GM18505 (cell line): ENCODE measurements around the gene KCNJ6.

Experiments used
- ATAC-seq: cut with Tn5 transposase; IDR thresholded peaks from one replicate; pipeline ENCODE4 v1.9.1; 2021; ENCODE audit not compliant: unreplicated experiment
- POLR2A ChIP-seq: IDR thresholded peaks from 4 replicates; pipeline ENCODE4 v1.6.1; 2011; ENCODE audit warnings: borderline replicate concordance; ENCODE audit not compliant: insufficient read depth, insufficient read length; ENCODE audit errors: extremely low read depth

Gene KCNJ6

DNA sequence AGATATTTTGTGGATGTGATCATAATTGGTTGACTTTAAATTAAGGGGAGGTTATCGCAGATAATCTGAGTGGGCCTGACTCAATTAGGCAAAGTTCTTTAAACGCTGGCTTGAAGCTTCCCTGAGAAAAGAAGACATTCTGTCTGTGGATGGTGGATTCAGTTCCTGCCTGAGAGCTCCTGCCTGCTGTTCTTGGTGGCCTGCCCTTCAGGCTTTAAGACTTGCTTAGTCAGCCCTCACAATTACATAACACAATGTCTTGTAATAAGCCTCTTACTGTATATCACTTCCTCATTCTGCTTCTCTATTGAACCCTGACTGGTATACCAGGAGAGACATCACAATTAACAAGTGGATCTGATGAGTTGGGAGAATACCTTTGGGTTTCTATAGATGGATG is 50.2 kb downstream of the KCNJ6 start:
- no peak for TF ChIP-seq POLR2A
- ATAC-seq, result peak; percentile 73

DNA sequence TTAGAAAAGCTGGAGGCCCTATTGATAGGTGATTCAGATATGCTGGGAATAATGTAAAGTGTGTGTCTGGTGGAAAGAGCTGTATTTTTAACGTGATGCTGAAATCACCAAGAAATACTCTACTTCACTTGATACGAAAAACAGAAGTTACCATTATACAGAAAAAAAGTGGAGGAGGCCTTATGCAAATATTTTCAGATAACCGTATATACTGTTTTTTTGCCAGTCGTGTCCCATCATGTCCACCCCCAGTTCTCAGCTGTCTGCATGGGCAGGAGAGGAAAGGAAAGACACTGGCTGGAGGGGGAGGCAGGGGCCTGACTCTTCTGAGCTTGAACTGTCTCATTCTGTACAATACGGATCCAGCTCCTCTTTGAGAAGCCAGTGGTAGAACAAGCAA is 51.1 kb downstream of the KCNJ6 start:
- no peak for TF ChIP-seq POLR2A
- no peak for ATAC-seq

DNA sequence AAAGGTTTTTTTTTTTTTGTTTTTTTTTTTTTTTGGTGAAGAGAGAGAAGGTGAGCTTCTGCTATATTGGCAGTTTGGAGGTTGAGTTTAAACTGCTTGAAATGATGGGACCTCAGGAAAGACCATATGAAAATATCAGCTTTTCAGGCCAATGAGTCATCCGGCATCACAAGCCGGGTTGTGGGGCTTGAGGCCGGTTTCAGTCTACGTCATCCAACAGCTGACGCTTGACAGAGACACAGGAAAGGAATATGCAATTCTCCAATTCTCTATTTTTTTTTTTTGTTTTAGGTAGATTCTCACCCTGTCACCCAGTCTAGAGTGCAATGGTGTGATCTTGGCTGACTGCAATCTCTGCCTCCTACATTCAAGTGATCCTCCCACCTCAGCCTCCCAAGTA is 52.4 kb downstream of the KCNJ6 start:
- ATAC-seq, result no peak

DNA sequence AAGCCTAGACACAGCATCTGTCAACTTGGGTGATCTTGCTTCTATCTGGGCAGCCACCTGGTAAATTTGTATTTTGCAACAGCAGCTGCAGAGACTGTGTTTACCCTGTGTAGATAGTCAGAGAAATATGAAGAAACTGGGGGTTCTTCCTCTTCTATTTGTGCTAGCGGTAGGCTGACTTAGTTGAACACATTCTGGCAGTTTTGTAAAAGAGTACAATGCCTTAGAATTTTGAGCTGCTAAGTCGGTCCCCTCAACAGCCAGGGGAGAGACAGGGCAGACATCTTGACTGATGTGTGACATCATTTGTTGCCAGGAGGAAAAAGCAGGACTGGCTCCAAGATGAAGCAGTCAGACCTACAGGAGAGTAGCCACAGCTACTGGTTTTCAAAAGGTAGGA is 53.7 kb downstream of the KCNJ6 start:
- no peak for ATAC-seq
- no peak for TF ChIP-seq POLR2A

More for the DNA sequence above, 52.4 kb downstream of the KCNJ6 start:
- no peak for TF ChIP-seq POLR2A

DNA sequence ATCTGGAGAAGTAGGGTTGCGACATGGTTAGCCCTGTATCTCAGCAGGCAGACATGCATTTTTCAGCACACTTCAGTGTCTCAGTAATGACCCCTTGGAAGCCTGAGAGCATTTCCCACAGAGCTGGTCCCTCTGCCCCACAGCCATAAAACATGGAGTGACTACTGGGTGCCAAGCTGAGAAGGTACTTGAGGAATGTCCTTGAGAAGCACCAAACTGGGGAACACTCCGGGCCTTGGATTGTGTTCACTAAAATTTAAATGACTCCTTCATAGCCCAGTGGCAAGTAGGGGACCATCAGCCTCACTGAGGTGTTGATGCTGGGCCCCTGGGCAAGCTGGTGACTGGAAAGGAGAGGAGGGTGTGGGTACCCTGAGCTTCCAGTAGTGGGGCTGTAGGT is 54.7 kb downstream of the KCNJ6 start:
- no peak for ATAC-seq
- no peak for TF ChIP-seq POLR2A

DNA sequence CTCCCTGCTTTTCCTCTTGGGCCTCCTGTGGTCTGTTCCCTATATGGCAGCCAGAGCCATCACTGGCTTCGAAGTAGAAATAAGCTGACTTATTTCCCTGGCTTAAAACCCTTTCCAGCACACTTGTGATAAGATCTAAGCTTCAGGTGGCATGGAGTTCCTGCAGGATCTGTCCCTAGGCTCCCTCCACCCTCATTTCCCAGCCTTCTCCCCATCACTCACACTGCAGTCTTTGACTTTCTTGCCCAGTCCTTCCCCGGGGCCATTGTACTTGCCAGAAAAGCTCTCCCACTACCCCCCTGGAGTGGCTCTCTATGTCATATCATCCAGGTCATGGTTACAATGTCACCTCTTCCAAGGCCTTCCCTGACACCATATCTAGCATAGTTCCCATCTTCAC is 55.8 kb downstream of the KCNJ6 start:
- ATAC-seq, result no peak

DNA sequence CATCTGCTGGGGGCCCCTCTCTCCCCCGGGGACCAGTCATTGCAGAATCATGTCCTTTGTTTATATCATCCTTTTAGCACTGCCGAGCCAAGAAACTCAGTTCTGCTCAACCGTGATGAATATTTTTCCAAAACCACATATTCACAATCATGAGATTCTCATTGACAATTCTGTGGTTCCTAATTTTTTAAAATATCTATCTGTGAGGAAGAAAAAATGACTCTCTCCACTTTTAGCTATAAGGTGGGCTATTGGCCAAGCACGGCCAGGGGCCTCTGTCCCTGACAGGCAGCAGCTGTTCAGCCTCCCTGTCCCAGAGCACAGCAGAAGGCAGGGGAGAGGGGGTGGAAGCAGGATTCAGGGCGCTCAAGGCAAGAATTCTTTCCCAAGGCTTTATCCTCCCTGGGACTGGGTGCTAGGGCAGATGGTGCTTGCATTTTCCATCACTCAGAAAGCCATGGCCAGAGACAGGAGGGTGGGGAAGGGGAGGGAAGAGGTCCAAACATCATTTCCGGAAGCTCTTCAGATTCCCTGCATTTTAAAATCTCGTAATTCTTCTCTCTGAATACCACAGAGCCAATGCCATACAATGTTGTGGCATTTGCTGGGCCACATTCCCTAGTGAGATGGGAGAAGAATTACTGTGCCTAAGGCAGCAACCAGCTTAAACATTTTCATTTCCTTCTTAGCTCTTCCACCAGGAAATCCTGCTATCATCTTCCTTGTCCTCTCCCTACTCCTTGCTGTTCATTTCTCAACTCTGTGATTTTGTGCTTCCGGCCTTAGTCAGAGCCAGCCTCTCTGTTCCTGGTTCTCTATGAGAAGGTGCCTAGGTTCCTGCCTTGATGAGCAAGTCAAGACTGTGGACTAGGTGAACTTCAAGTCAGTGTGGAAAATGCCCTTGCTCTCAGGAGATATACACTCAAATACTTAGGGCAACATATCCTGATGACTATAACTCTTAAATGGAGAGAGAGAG is 60.3 kb downstream of the KCNJ6 start:
- TF ChIP-seq POLR2A, result no peak
- no peak for ATAC-seq

More for the DNA sequence above, 55.8 kb downstream of the KCNJ6 start:
- TF ChIP-seq POLR2A, result no peak

DNA sequence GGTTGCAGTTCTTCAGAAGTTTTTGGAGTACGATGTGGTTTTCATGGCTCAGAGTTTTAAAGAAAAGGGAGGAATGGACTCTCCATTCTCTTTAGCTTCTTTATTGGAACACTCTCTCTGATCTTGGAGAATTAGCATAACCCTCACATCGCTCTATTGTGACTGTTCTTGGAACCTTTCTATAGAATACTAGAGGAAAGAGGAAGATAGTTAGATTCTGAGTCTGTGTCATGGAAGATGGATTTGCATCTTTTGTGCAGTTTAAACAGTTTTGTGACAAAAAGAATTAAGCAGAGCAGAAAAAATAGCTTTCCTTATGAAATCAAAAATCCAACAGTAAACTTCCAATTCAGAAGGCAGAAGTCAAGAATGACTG is 61.0 kb downstream of the KCNJ6 start:
- no peak for TF ChIP-seq POLR2A
- no peak for ATAC-seq

DNA sequence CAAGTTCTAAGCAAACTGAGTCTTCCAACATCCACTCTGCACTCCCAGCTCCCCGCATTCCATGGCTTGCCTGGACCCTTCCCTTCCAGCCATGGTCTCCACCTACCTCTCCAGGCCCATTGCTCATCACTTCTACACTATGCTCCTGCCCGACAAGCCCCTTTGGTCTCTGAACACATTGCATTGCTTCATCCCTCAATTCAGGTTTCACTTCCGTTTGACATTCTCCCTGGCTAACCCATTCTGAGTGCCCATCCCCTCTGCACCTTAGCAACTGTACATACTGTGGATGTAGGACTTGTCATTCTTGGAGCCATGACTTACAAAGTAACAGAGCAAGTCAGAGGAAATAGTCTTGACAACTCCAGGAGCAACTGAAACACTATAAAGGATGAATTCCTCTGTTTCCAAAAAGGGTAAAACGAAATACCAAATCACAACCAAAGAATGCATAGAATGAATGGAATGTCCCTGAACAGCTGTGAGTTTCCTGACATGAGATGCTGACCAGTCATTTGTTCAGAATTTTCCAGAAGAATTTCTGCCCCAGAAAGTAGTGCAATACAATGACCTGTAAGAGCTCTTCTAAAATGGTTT is 66.7 kb downstream of the KCNJ6 start:
- no peak for ATAC-seq
- no peak for TF ChIP-seq POLR2A

DNA sequence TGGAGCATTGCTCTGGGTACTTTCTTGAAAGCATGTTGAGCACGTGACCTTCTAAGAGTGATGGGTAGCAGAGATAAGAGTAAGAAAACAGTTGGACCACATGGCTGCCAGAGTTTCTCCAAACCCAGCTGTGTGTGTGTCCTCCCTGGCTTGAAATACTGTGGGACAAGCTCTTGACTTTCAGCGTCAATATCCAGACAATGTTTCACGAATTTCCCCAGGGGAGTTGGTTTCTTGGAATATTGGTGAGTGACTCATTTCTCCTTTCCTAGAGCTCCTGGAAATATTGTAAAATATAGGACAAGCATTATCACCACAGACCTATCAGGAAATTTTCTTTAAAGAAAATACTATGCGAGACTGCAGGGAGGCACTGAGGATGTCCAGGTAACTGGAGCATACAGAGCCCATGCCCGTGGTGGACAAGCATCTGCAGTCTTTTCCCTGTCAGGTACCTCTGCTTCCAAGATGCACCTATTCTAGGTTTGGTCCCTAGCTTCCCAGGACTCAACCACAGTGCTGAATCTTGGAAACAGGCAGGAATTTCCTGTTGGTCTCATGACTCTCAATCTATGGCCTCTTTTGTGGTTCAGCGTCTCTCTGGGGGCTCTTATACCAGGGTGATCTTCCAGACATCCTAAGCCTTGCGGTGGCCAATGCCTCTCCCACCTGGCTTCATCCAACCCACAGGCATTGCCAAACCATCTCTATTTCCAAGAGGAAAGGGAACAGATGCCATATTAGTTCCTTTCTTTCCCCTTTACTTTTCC is 67.4 kb downstream of the KCNJ6 start:
- ATAC-seq, result no peak
- TF ChIP-seq POLR2A, result no peak

DNA sequence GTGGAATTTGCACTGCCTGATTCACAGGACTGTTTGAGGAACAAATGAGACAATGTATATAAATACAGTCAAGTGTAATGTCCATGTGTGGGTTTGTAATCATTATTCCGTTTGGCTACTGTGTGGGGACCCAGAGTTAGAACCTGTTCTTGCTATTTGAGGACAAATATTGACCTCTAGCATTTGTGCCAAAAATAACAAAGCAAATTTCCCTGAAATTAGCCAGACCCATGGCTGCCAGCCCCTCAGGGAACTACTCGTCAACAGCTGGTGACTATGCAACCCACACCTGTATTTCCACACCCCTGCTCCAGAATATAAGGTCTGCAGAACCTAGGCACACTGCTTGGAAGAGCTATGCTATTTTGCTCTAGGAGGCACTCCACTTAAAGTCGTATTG is 70.7 kb downstream of the KCNJ6 start:
- TF ChIP-seq POLR2A, result no peak

DNA sequence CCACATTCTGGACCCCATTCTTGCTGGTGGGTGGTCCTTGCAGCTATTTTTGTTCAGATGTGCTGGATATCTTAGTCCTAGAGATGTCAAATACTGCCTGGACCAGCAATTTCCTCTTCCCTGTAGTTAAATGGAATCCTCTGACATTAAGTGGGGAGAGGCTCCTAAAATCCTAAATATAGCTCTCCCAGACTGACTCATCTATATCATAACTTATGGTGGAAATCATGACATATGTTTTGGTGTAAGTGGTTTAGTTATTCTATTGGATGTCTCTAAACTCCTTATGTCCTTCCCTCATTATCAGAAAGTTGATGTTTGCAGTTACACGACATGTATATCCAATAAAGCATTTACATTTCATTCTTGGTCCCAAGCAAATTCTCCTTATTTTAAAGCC is 73.1 kb downstream of the KCNJ6 start:
- TF ChIP-seq POLR2A, result no peak

More for the DNA sequence above, 70.7 kb downstream of the KCNJ6 start:
- ATAC-seq, result no peak

DNA sequence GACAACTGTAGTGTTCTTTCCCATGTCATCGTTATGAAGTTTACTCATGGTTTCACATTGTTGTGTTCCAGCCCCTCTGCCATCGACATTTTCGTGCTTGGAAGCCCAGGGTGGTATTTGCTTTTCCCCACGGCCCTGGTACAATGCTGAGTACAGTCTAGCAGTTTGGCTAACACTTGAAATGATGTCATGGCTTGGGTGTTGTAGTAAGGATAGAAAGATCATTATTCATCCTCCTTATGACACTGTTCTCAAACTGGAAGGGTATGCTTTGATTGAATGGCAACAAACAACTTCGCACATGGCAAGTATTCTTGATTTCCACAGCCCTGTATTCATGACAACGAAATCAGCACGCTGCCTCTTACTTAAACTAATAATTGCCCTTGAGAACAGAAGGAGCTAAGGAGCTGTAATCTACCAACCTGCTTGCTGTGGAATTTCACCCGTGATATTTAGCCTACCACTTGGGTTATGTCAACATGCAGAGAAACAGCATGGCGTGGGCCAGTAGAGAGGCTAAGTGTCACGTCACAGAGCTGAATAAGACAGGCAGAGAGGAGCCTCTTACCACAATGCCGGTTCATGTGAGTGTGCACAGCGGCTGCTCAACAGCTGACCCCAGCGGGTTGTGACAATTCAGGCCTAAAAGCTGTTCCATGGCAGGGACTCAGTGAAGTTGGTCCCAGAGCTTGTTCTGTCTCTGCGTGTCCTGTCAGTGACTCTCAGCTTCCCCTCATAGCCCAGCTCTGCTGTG is 73.9 kb downstream of the KCNJ6 start:
- ATAC-seq, result no peak
- no peak for TF ChIP-seq POLR2A

More for the DNA sequence above, 73.1 kb downstream of the KCNJ6 start:
- ATAC-seq, result no peak
